Myocyte (in vitro differentiated cells): ENCODE results near the gene TXNL1. TPM values are rescaled to one million over a fixed set of nuclear protein-coding genes. Genes with fewer than 3 reads are reported as not detected.
"Not testable (repeated sequence)": the region's sequence is repeated elsewhere in the genome, so short reads cannot be mapped to it uniquely, and the experiment has no call there.

Source experiments
- DNase-seq: peaks from one replicate; pipeline ENCODE4 v3.0.0-alpha.2; 2012; ENCODE audit warnings: low read depth
- total RNA-seq: library from RNA; depleted of rRNA; stranded (reverse); fragments of >200 nt; gene quantifications from 2 replicates; pipeline ENCODE4 v1.2.3, GENCODE V29; 2014

The TXNL1 gene
- total RNA-seq, 1 donor from 2014 or later = 78.9 TPM

DNA sequence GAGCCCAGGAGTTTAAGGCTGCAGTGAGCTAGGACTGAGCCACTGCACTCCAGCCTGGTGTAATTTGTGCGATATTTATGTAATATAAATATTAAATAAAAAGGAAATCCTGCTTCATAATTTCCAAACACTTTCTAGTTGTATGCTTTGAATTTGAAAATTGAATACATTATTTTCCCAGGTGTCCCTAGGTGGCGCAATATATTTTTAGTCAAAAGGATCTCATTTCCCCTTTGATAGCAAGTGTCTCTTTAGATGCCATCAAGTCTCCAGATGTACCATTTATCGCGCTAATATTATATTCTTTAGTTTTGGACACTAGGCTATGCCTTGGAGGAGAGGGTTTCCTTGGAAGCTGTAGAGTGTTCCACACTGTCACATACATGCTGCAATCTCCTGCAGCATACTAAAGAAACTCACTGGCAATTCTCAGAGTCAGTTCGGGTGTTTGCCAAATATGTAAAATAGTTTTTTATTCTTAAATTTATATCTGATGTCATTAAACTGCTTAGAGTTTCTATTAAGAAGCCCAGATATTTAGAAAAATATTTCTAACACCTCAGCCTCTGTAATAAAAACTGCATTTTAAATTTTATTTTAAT, 7.1 kb upstream of the TXNL1 start:
- peak; percentile 6 for DNase-seq

GRCh38 chr18:56643381-56643780, 5.0 kb upstream of the TXNL1 start:
- DNase-seq = no peak

GRCh38 chr18:56641714-56642337, 3.4 kb upstream of the TXNL1 start:
- no peak for DNase-seq

GRCh38 chr18:56639571-56639970, 1.2 kb upstream of the TXNL1 start:
- DNase-seq = no peak

DNA sequence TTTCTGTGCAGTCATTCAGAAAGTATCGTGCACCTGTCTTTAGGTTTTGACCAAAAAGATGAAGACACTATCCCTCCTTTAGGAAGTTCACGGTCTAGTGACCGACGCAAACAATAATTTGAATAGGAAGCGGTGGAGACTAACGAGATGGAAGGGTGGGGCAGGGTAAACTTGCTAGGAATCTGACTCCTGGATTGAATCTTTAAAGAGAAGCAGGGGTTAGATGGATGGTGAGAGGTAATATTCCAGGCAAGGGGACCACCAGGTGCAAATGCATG, 651 bp upstream of the TXNL1 start:
- DNase-seq = no peak

DNA sequence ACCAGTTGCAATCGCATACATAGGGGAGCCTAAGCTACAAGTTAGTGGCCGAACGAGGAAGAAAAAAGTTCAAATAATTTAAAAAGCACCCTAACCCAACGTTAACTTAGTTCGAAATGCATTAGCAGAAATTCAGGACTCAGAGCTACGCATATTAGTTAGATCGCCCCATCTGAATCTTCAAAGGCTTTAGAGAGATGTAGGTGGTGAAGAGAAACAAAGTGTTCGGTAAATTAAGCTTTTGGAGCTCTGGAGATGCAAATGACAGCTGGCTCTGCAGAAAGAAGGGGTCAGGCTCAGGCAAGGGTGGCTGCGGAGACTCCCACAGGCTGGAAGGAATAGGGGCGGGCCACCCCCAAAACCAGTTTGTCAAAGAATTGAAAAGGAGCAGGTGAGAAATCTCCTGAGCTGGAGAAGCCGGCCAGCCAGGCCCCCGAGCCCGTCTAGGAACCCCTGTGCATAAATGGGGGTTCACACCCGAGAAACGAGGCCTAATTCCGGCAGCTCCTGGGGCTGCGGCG, 621 bp downstream of the TXNL1 start:
- peak; percentile 24 for DNase-seq

DNA sequence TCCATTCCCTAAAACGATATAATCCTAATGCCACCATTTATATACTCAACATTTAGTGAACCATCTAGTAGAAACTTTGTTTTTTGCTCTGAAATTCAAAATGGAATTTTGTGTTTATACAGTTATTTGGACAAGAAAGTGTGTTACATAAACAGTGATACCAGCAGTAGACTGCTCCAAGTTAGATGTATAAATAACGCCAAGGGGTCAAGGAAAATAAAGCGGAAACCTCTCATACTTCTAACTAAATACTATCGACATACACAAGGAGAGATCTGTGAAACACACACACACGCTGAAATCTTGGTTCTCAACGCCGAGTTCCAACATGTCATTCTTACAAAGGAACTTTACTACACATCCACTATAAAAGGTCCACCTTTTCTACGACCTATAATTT, 1.2 kb downstream of the TXNL1 start:
- DNase-seq = peak; percentile 2

DNA sequence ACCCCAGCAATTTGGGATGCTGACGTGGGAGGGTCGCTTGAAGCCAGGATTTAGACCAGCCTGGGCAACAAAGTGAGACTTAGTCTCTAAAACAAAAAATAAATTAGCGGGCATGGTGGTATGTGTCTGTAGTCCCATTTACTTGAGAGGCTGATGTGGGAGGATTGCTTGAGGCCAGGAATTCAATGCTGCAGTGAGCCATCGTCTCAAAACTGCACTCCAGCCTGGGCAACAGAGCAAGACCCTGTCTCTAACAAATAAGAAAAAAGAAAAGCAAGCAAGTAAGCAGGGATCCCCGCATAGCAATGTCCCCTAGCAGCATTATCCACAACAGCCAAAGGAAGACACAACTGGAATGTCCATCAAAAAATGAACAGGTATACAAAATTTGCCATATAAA, 3.4 kb downstream of the TXNL1 start:
- DNase-seq = no peak

DNA sequence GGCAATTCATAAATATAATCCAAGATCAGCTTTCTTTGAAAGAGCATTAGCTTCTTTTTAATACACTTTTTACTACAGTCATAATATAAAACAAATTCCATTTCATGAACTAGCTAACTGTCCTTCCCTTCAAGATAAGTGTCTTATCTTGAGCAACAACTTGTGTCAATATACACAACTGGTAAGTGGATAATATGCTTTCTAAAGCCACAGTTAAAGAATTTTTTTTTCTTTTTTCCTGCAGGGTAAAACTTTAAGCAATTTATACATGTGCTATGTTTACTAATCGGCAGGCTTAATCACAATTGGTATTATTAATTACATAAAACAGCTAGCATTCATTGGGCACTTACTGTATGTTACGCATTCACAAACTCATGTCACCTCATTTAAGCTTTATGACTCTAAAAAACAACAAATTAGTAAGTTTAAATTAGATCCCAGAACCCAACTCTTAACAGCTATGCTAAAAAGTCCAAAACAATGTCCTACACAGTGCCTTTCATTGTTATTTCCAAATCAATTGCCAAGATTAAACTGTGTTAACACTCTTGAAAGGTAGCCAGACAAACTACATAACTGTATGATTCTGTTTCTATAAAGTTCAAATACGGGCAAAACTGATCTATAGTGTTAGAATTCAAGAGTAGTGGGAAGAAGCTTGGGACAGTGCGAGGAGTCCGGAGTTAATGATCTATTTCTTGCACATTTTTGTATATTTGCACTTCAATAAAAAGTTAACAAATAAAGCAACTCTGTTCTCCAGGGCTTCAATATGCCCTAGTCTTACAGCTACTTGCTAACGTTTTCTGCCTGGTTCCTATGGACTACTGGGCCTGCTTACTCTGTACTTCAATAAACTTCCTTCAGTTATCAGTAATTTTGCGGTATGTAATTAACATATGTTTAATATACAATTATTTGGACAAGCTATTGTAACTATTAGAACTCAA, 6.0 kb downstream of the TXNL1 start:
- DNase-seq = no peak

GRCh38 chr18:56627991-56628390, 10.4 kb downstream of the TXNL1 start:
- no peak for DNase-seq

- no peak for DNase-seq
Measured at GRCh38 chr18:56615738-56616520, 22.5 kb downstream of the TXNL1 start.

DNA sequence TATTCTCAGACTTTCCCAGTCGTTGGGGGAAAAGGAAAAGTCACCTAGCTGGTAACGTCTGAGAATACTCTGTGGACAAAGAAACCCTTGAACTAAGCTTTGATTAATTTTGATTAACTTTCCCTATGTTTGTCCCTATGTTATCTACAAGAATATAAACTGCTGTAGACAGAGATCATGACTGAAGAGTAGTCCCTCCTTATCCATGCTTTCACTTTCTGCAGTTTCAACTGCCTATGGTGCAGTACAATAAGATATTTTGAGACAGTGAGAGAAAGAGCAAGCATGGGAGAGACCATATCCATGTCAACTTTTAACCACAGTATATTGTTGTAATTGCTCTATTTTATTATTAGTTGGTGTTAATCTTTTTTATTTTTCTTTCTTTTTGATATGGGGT, 31.8 kb downstream of the TXNL1 start:
- no peak for DNase-seq

DNA sequence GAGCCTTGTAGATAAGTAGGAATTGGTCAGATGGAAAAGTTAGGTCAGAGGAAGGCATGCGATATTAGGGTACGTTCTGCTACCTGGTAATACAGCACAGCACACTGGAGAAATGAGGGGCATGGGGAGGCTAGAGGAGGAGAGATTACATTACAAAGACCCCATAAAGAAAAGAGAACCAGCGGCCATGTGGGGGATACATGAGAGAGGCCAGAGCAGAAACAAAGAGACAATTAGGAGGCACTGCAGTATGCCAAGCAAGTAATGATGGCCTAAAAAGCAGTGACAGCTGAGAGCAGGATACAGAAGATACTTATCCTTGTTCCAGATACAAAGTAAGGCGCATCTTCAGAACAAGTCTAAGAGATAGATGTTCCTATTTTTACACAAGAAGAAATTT, 40.0 kb downstream of the TXNL1 start:
- peak; percentile 20 for DNase-seq

DNA sequence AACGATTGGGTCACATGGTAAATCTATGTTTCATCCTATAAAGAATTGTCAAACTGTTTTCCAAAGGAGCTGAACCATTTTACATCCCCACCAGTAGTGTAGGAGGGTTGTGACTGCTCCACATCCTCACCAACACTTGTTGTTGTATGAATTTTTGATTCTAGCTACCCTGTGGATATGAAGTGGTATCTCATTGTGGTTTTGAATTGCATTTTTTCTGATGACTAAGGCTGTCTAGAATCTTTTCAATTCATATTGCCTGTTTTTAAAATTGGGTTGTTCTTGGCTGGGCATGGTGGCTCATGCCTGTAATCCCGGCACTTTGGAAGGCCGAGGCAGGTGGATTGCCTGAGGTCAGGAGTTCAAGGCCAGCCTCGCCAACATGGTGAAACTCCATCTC, 44.5 kb downstream of the TXNL1 start:
- DNase-seq = peak; percentile 7

GRCh38 chr18:56580026-56580425, 58.4 kb downstream of the TXNL1 start:
- DNase-seq = no peak

DNA sequence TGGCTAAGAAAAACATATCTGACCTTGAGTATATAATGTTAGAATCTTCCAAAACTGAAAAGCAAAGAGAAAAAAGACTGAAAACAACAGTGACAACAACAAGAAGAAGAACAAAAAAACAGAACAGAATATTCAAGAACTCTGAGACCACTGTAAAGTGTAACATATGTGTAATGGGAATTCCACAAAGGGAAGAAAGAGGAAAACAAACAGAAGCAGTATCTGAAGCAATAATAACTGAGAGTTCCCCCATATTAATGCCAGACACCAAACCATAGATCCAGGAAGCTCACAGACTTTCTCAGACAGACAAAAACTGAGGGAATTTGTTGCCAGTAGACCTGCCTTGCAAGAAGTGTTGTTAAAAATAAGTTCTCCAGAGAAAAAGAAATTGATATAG, 58.9 kb downstream of the TXNL1 start:
- DNase-seq = no peak

DNA sequence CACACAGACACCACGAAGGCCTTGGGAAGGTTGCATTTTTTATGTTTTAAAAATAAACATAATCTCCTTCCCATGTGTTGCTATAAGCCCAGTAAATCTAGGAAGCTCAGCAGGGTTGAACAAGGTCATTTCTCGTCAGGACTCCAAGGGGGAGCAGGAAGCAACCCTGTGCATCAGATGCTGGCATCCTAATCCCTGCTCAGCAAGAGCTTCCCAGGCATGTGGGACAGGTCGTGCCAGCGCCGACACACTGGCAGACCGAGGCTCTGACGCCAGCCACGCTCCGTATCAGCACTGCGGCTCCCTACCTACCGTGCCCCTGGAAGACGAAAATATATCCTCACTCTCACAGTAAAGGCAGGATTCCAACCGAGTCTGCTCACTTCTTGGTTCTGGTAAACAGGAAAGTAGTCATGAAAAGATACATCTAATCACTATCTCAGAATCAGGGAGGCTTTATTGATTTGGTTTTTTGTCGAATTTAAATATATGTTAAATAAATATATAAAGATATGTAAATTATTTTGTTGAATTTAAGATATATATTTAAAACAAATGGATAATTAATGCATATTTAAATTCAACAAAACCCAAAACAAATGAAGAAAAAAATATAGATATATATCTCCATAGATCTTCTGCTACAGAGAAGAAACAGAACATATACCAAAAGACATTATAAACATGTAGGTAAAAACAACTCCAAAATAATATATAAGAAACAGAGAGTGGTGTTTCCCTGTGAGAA, 61.4 kb downstream of the TXNL1 start:
- no peak for DNase-seq

DNA sequence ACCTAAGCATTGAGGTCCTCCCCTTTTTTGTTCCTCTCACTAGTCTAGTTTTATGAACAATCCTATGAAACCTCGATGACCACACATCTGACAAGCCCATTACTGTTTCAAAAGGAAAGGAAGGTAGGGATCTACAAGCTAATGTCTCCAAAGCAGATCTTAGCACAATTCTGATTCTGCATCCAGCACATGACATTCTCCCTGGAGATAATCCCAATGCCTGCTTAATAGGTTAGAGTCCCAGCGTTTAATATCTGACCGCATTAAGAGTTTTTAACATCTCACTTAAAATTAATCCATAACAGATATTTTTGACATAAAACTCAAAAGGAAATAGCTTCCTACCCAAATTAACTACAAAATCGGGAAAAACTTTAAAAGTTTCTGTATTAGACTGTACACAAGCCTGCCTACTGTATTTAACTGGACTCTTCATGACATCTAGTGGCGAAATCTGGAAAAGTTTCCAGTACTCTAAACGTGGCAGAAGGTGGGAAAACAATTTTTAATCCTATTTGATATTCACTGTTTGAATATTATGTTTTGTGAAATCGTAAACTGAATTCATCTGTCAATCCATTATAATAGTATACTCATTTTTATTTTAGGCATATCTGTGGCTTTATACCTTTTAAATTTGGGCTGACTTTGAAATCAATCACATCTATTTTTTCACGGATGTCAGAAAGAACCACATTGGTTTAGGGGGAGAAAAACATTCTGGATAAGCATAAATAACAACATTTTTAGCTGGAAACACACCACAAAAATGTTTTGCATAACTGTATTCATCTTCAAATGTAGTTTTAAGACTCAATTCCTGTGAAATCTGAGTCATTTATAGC, 62.4 kb downstream of the TXNL1 start:
- peak; percentile 78 for DNase-seq

DNA sequence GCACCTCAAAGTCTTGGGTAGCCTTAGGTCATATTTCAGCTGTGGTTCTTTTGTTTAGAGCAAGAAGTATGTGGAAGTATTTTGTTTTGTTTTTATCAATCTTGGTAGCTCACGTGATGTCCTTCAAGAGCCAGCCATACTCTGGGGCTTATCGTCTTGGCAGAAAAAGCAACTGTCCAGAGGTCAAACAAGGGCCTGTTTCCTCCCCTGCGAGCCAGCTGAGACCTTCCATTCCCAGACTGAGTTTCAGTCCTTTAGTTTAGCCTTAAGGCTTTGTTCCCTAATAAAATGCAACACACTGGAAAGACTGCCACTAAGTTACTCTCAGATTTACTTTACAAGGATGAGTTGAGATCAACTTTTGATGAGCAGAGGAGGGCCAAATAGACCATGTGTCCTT, 63.5 kb downstream of the TXNL1 start:
- peak; percentile 43 for DNase-seq

- DNase-seq = not testable (repeated sequence)
Measured at GRCh38 chr18:56572267-56572666, 66.1 kb downstream of the TXNL1 start.
